ENCODE results near the gene CHN2.

DNA sequence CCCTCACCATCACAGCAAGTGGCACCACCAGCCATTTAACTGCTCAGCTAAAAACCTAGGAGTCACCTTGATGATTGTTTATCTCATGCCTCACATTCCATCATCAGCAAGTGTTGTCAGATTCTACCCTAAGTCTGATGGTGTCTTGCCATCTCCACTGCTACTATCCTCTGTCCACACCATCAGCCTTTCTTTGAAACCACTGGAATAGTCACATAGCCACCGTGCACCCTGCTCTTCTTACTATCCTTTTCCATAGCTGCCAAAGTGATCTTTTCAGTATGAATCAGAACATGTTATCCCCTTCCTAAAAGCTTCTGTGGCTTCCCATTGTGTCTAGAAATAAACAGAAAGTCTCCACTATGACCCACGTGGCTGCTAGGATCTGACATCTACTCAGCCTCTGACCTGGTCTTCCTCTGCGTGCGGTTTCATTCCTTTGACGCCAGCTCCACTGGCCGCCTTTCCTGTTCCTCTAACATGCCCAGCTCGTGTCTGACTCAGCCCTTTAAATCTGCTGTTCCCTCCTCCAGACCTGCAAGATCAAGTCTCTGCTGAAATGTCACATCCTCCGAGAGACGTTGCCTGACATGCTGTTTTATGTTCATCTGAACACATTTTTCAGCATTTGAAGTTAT is 16.5 kb upstream of the CHN2 start:
- TF ChIP-seq, protein P1, sequence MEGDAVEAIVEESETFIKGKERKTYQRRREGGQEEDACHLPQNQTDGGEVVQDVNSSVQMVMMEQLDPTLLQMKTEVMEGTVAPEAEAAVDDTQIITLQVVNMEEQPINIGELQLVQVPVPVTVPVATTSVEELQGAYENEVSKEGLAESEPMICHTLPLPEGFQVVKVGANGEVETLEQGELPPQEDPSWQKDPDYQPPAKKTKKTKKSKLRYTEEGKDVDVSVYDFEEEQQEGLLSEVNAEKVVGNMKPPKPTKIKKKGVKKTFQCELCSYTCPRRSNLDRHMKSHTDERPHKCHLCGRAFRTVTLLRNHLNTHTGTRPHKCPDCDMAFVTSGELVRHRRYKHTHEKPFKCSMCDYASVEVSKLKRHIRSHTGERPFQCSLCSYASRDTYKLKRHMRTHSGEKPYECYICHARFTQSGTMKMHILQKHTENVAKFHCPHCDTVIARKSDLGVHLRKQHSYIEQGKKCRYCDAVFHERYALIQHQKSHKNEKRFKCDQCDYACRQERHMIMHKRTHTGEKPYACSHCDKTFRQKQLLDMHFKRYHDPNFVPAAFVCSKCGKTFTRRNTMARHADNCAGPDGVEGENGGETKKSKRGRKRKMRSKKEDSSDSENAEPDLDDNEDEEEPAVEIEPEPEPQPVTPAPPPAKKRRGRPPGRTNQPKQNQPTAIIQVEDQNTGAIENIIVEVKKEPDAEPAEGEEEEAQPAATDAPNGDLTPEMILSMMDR (IDR thresholded peaks at IDR 0.05) = no peak
- TF ChIP-seq POLR2AphosphoS5 (IDR thresholded peaks at IDR 0.05; ENCODE audit: low read depth, low read length) (no peak), SIN3A (IDR thresholded peaks at IDR 0.05; ENCODE audit: borderline replicate concordance, insufficient read depth, low read depth, low read length) (no peak), TCF7L2 (IDR thresholded peaks at IDR 0.05; ENCODE audit: low read depth, low read length) (no peak)
- TF ChIP-seq, protein P2, sequence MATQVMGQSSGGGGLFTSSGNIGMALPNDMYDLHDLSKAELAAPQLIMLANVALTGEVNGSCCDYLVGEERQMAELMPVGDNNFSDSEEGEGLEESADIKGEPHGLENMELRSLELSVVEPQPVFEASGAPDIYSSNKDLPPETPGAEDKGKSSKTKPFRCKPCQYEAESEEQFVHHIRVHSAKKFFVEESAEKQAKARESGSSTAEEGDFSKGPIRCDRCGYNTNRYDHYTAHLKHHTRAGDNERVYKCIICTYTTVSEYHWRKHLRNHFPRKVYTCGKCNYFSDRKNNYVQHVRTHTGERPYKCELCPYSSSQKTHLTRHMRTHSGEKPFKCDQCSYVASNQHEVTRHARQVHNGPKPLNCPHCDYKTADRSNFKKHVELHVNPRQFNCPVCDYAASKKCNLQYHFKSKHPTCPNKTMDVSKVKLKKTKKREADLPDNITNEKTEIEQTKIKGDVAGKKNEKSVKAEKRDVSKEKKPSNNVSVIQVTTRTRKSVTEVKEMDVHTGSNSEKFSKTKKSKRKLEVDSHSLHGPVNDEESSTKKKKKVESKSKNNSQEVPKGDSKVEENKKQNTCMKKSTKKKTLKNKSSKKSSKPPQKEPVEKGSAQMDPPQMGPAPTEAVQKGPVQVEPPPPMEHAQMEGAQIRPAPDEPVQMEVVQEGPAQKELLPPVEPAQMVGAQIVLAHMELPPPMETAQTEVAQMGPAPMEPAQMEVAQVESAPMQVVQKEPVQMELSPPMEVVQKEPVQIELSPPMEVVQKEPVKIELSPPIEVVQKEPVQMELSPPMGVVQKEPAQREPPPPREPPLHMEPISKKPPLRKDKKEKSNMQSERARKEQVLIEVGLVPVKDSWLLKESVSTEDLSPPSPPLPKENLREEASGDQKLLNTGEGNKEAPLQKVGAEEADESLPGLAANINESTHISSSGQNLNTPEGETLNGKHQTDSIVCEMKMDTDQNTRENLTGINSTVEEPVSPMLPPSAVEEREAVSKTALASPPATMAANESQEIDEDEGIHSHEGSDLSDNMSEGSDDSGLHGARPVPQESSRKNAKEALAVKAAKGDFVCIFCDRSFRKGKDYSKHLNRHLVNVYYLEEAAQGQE (IDR thresholded peaks at IDR 0.05; ENCODE audit: insufficient read depth in 1 of 2, low read depth in 2 of 2, low read length in 1 of 2) = no peak

Data from Panc1 (cell line).